Measurements from ENCODE around the gene PLAAT2. TPM values are rescaled to one million over a fixed set of nuclear protein-coding genes. Genes with fewer than 3 reads are reported as not detected.
"Not testable (repeated sequence)": the region's sequence is repeated elsewhere in the genome, so short reads cannot be mapped to it uniquely, and the experiment has no call there.

Gene PLAAT2
- total RNA-seq, 1 experiment from 2014 or later: 0.66 TPM

- TF ChIP-seq CREM (CRISPR knock-in tag; IDR thresholded peaks at IDR 0.05) (no peak), SP1 (CRISPR knock-in tag; conservative IDR thresholded peaks at IDR 0.05) (0 out of 2 replicates have a peak, but pooled peaks have one; percentile 18), E2F1 (CRISPR knock-in tag; IDR thresholded peaks at IDR 0.05) (no peak), TEAD1 (CRISPR knock-in tag; IDR thresholded peaks at IDR 0.05) (peak; percentile 47; the same call in 1 of the 2 replicates)
Measured at GRCh38 chr11:63532117-63532516, 31.1 kb downstream of the PLAAT2 start (continued).

DNA sequence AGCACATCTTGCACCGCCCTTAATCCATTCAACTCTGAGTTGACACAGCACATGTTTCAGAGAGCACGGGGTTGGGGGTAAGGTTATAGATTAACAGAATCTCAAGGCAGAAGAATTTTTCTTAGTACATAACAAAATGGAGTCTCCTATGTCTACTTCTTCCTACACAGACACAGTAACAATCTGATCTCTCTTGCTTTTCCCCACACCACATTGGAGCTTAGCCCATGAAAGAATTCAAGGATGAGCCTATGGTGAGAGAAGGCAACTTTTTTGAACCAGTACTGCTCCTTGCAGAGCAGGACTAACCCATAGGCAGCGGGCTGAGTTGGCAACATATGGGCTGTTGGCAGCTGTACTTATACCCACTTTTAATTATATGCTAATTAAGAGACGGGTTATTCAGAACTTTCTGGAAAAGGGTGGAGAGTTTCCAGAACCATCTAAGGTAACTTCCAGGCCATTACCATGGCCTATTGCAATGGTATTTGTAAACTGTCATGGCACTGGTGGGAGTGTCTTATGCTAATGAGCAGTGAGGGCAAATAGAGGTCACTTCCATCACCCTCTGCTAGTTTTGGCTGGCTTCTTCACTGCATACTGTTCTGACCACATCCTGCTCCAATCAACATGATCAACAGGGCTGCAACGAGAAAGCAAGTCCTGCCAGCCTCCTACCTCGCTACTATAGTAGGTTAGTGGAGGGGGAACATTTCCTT, 31.9 kb downstream of the PLAAT2 start:
- Mint-ChIP-seq H3K4me1 (peaks cover 65% of the 10 kb centered on the region), H3K4me3 (peak overlapping the region; percentile 46), H3K27ac (peak overlapping the region; percentile 99)
- POLR2A ChIA-PET; H3K36me3 Mint-ChIP-seq; H3K9me3 Mint-ChIP-seq; H3K27me3 Mint-ChIP-seq (ENCODE audit: low read depth): not testable (repeated sequence)
- ATAC-seq (peak; percentile 93), DNase-seq (ENCODE audit: low spot score) (peak; percentile 30)
- CTCF ChIA-PET: interaction anchor here (1.9 kb wide), 1 partner anchor 23 kb away, joined by 8 read pairs; no protein-coding TSS in a partner anchor
- TF ChIP-seq ESRRA (CRISPR knock-in tag; IDR thresholded peaks at IDR 0.05; ENCODE audit: borderline replicate concordance): peak; percentile 66; the same call in 1 of the 2 replicates
- TF ChIP-seq FOXK1 (CRISPR knock-in tag; IDR thresholded peaks at IDR 0.05): peak; percentile 60
- TF ChIP-seq FOXP4 (CRISPR knock-in tag; IDR thresholded peaks at IDR 0.05): peak; percentile 24; the same call in 1 of the 2 replicates
- TF ChIP-seq, protein P1, sequence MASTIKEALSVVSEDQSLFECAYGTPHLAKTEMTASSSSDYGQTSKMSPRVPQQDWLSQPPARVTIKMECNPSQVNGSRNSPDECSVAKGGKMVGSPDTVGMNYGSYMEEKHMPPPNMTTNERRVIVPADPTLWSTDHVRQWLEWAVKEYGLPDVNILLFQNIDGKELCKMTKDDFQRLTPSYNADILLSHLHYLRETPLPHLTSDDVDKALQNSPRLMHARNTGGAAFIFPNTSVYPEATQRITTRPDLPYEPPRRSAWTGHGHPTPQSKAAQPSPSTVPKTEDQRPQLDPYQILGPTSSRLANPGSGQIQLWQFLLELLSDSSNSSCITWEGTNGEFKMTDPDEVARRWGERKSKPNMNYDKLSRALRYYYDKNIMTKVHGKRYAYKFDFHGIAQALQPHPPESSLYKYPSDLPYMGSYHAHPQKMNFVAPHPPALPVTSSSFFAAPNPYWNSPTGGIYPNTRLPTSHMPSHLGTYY (CRISPR knock-in tag; IDR thresholded peaks at IDR 0.05): peak; percentile 52; the same call in 1 of the 2 replicates

- Mint-ChIP-seq H3K36me3 (peaks cover 9% of the 10 kb centered on the region), H3K27ac (peak overlapping the region; percentile 98), H3K4me3 (no peak overlapping the region; the same call in 1 of the 2 replicates), H3K27me3 (ENCODE audit: low read depth) (no peaks in the 10 kb centered on the region), H3K9me3 (peaks cover 2% of the 10 kb centered on the region), H3K4me1 (peaks cover 65% of the 10 kb centered on the region)
- DNase-seq (ENCODE audit: low spot score): no peak
- ATAC-seq: peak; percentile 11; the same call in 1 of the 2 replicates
- POLR2A ChIA-PET: interaction anchor here (1.0 to 1.1 kb wide), 2 partner anchors 39 to 152 kb away, joined by 3 read pairs; partner anchors contain the start of genes PLAAT5 and RTN3
- TF ChIP-seq CBFB (CRISPR knock-in tag; IDR thresholded peaks at IDR 0.05; ENCODE audit: low read depth): no peak
- CTCF ChIA-PET: interaction anchor here (0.9 kb wide), 1 partner anchor 22 kb away, joined by 3 read pairs; no protein-coding TSS in a partner anchor
Measured at GRCh38 chr11:63530021-63530420, 33.2 kb downstream of the PLAAT2 start.

- not testable (repeated sequence) for DNase-seq (ENCODE audit: low spot score); H3K9me3 Mint-ChIP-seq; ATAC-seq; H3K27me3 Mint-ChIP-seq (ENCODE audit: low read depth)
- peak; percentile 61; the same call in 1 of the 2 replicates for TF ChIP-seq TEAD1 (CRISPR knock-in tag; IDR thresholded peaks at IDR 0.05)
- TF ChIP-seq, protein P2, sequence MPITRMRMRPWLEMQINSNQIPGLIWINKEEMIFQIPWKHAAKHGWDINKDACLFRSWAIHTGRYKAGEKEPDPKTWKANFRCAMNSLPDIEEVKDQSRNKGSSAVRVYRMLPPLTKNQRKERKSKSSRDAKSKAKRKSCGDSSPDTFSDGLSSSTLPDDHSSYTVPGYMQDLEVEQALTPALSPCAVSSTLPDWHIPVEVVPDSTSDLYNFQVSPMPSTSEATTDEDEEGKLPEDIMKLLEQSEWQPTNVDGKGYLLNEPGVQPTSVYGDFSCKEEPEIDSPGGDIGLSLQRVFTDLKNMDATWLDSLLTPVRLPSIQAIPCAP (CRISPR knock-in tag; IDR thresholded peaks at IDR 0.05): 0 out of 2 replicates have a peak, but pooled peaks have one; percentile 32
- ChIA-PET POLR2A (interaction anchor here (1.0 to 1.1 kb wide), 2 partner anchors 38 to 152 kb away, joined by 3 read pairs; partner anchors contain the start of genes PLAAT5 and RTN3), CTCF (interaction anchor here (0.9 to 1.1 kb wide), 2 partner anchors 21 to 50 kb away, joined by 3 to 5 read pairs; no protein-coding TSS in a partner anchor)
- Mint-ChIP-seq H3K36me3 (peaks cover 15% of the 10 kb centered on the region), H3K27ac (peak overlapping the region; percentile 98), H3K4me3 (peak overlapping the region; percentile 33), H3K4me1 (peaks cover 62% of the 10 kb centered on the region)
Measured at GRCh38 chr11:63529373-63529772, 33.8 kb downstream of the PLAAT2 start.

GRCh38 chr11:63528729-63529278, 34.4 kb downstream of the PLAAT2 start:
- H3K27me3 Mint-ChIP-seq (ENCODE audit: low read depth); POLR2A ChIA-PET; ATAC-seq; DNase-seq (ENCODE audit: low spot score): not testable (repeated sequence)
- peaks cover 14% of the 10 kb centered on the region for H3K9me3 Mint-ChIP-seq
- H3K4me1 Mint-ChIP-seq: peaks cover 57% of the 10 kb centered on the region
- H3K27ac Mint-ChIP-seq: peak overlapping the region; percentile 98
- peak overlapping the region; percentile 33 for H3K4me3 Mint-ChIP-seq
- H3K36me3 Mint-ChIP-seq: peaks cover 21% of the 10 kb centered on the region
- CTCF ChIA-PET: interaction anchor here (0.9 to 1.1 kb wide), 2 partner anchors 21 to 50 kb away, joined by 3 to 5 read pairs; no protein-coding TSS in a partner anchor

GRCh38 chr11:63528156-63528555, 35.0 kb downstream of the PLAAT2 start:
- H3K4me3 Mint-ChIP-seq; H3K27me3 Mint-ChIP-seq (ENCODE audit: low read depth); DNase-seq (ENCODE audit: low spot score); ATAC-seq; POLR2A ChIA-PET: not testable (repeated sequence)
- H3K4me1 Mint-ChIP-seq: peaks cover 50% of the 10 kb centered on the region
- H3K27ac Mint-ChIP-seq: peak overlapping the region; percentile 99
- H3K9me3 Mint-ChIP-seq: peaks cover 21% of the 10 kb centered on the region
- CTCF ChIA-PET: interaction anchor here (1.1 kb wide), 1 partner anchor 49 kb away, joined by 5 read pairs; no protein-coding TSS in a partner anchor
- H3K36me3 Mint-ChIP-seq: peaks cover 27% of the 10 kb centered on the region
